ENCODE data around the gene CAMK2B. TPM values are rescaled to one million over a fixed set of nuclear protein-coding genes. Genes with fewer than 3 reads are reported as not detected.
A peak's percentile ranks its signal among the peaks of the same experiment; 100 is the strongest.

Gene CAMK2B
- total and polyA plus RNA-seq, 5 donors from 2014 or later, result not detected

DNA sequence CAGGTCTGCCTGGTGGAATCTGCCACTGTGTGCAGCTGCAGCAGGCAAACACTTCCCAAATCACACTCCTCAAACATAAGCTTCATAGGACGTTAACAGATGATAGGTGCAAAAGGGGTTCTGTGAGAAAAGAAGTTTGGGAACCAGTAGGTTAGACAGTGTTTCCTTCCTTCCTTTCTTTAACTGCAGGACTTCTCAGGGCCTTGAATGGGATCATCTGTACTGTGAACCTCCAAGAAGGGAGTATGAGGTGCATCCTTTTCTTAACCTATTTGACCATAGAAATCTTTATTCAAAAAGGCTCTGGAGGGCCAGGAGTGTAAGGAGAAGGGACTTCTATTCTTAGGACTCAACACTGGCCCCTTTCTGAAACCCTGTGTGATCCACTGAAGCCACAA is 33.0 kb downstream of the CAMK2B start:
- Histone ChIP-seq H3K27me3 (ENCODE audit: control insufficient read depth, insufficient read depth, low read length) (peaks cover 5% of the 10 kb centered on the region), H3K4me1 (ENCODE audit: control insufficient read depth, insufficient read depth, low read length, poor library complexity, severe bottlenecking) (no peaks in the 10 kb centered on the region), H3K36me3 (ENCODE audit: control insufficient read depth, insufficient read depth, low read length) (no peaks in the 10 kb centered on the region), H3K4me3 (ENCODE audit: low read depth, low read length) (no peak overlapping the region), H3K9me3 (ENCODE audit: control insufficient read depth in 2 of 2, low read length in 2 of 2) (no peaks in the 10 kb centered on the region), H3K27ac (ENCODE audit: insufficient read depth, low read length, poor library complexity, severe bottlenecking) (no peak overlapping the region)
- Mint-ChIP-seq H3K27ac (peak overlapping the region in 1 of 3 donors; percentile 12), H3K4me3 (no peak overlapping the region), H3K4me1 (peaks cover 0 to 2% (median 0%) of the 10 kb centered on the region in 4 donors), H3K9me3 (peaks cover 0 to 5% (median 0%) of the 10 kb centered on the region in 7 donors), H3K27me3 (peaks cover 54% of the 10 kb centered on the region), H3K36me3 (no peaks in the 10 kb centered on the region)
- DNase-seq (no peak), ATAC-seq (ENCODE audit: low read depth in 2 of 2) (no peak)

DNA sequence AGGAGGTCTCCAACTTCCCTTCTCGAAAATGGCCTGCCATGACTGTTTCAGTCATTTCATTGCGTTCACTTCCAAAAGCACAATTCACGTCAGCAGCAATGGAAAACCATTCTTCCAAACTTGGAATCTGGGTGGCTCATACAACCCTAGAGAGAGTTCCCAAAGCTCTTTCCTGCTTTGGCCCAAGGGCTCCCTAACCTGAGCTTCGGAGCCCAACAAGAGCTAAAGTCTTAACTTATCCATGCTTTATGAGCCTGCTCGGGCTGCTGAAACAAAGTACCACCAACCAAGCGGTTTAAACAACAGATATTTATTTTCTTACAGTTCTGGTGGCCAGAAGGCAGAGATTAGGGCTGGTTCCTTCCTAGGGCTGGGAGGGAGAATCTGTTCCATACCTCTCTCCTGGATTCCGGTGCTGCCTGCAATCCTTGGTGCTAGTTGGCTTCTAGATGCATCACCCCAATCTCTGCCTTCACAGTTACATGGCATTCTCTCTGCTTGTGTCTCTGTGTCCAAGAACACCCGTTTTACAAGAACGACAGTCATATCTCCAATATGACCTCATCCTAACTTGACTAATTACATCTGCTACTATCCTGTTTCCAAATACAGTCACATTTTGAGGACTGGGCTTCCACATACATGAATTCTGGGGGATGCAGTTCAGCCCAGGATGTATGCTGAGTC is 33.5 kb downstream of the CAMK2B start:
- no peak for ATAC-seq (ENCODE audit: low read depth in 2 of 2)
- peaks cover 0 to 4% (median 0%) of the 10 kb centered on the region in 7 donors for H3K9me3 Mint-ChIP-seq
- H3K36me3 ChIP-seq (ENCODE audit: control insufficient read depth, insufficient read depth, low read length), result no peaks in the 10 kb centered on the region
- peaks cover 0 to 2% (median 0%) of the 10 kb centered on the region in 4 donors for H3K4me1 Mint-ChIP-seq
- peaks cover 49% of the 10 kb centered on the region for H3K27me3 Mint-ChIP-seq
- no peaks in the 10 kb centered on the region for H3K9me3 ChIP-seq (ENCODE audit: control insufficient read depth in 2 of 2, low read length in 2 of 2)
- H3K4me3 Mint-ChIP-seq, result no peak overlapping the region
- H3K27ac ChIP-seq (ENCODE audit: insufficient read depth, low read length, poor library complexity, severe bottlenecking), result no peak overlapping the region
- H3K27ac Mint-ChIP-seq, result peak overlapping the region in 1 of 3 donors; percentile 12
- no peak for DNase-seq
- no peak overlapping the region for H3K4me3 ChIP-seq (ENCODE audit: low read depth, low read length)
- H3K4me1 ChIP-seq (ENCODE audit: control insufficient read depth, insufficient read depth, low read length, poor library complexity, severe bottlenecking), result no peaks in the 10 kb centered on the region
- no peaks in the 10 kb centered on the region for H3K36me3 Mint-ChIP-seq
- peaks cover 5% of the 10 kb centered on the region for H3K27me3 ChIP-seq (ENCODE audit: control insufficient read depth, insufficient read depth, low read length)

DNA sequence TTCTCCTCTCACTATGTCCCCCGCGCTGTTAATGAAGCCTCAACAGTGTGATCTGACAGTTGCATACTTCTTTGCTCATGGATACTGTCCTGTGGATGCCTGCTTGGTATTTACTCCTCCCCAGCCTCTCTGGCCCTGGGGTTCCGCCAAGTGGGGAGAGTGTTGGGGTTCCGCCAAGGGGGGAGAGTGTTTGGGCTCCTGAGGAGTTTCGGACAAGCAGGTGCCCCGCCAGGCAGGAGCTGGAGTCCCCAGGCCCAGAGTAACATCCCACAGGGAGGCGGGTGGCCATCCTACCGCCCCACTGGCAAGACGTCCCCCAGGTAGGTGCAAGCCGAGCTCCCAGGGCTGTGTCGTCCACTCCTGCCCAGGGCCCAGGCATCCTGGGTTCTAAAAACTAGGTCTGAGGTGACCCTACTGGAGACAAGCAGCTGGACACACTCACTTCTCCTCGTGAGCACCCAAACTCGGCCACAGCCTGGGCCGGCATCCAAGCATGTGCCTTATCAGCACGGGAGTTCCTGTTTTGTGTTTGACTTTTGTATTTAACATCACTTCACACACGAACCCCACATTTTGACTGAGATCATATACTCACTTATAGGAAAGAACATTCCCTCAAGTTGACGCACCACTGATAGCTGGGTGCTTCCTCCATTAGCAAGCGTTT is 34.2 kb downstream of the CAMK2B start:
- no peaks in the 10 kb centered on the region for H3K9me3 ChIP-seq (ENCODE audit: control insufficient read depth in 2 of 2, low read length in 2 of 2)
- H3K4me3 Mint-ChIP-seq, result no peak overlapping the region
- DNase-seq, result no peak
- peaks cover 0 to 2% (median 0%) of the 10 kb centered on the region in 4 donors for H3K4me1 Mint-ChIP-seq
- H3K9me3 Mint-ChIP-seq, result peaks cover 0 to 4% (median 0%) of the 10 kb centered on the region in 7 donors
- no peaks in the 10 kb centered on the region for H3K36me3 ChIP-seq (ENCODE audit: control insufficient read depth, insufficient read depth, low read length)
- H3K4me3 ChIP-seq (ENCODE audit: low read depth, low read length), result no peak overlapping the region
- H3K36me3 Mint-ChIP-seq, result no peaks in the 10 kb centered on the region
- peaks cover 42% of the 10 kb centered on the region for H3K27me3 Mint-ChIP-seq
- no peak for ATAC-seq (ENCODE audit: low read depth in 2 of 2)
- H3K27ac ChIP-seq (ENCODE audit: insufficient read depth, low read length, poor library complexity, severe bottlenecking), result no peak overlapping the region
- no peak overlapping the region for H3K27ac Mint-ChIP-seq
- no peaks in the 10 kb centered on the region for H3K4me1 ChIP-seq (ENCODE audit: control insufficient read depth, insufficient read depth, low read length, poor library complexity, severe bottlenecking)
- H3K27me3 ChIP-seq (ENCODE audit: control insufficient read depth, insufficient read depth, low read length), result peaks cover 5% of the 10 kb centered on the region

DNA sequence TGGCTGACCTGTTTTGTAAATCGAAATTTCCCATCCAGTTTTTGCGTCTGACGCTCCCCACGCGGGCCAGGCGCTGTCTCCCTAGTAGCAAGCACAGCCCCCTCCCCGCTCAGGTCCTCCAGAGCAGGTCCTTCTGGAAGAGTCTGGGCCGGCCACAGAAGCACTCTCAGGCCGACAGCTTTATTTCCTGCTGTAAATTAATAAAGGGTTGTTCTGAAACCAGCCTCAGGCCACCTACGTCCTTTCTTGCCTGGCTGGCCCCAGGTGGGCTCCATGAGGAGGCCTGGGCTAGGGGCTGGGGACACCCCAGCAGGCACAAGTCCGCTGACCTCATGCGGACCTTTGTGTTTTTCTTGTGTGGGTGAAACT is 35.2 kb downstream of the CAMK2B start:
- DNase-seq, result no peak
- H3K36me3 ChIP-seq (ENCODE audit: control insufficient read depth, insufficient read depth, low read length), result no peaks in the 10 kb centered on the region
- Mint-ChIP-seq H3K36me3 (no peaks in the 10 kb centered on the region), H3K4me1 (peaks cover 0 to 2% (median 0%) of the 10 kb centered on the region in 4 donors), H3K27me3 (peaks cover 32% of the 10 kb centered on the region), H3K9me3 (no peaks in the 10 kb centered on the region), H3K4me3 (no peak overlapping the region), H3K27ac (no peak overlapping the region)
- no peak overlapping the region for H3K27ac ChIP-seq (ENCODE audit: insufficient read depth, low read length, poor library complexity, severe bottlenecking)
- peaks cover 2% of the 10 kb centered on the region for H3K27me3 ChIP-seq (ENCODE audit: control insufficient read depth, insufficient read depth, low read length)
- H3K4me1 ChIP-seq (ENCODE audit: control insufficient read depth, insufficient read depth, low read length, poor library complexity, severe bottlenecking), result no peaks in the 10 kb centered on the region
- no peaks in the 10 kb centered on the region for H3K9me3 ChIP-seq (ENCODE audit: control insufficient read depth in 2 of 2, low read length in 2 of 2)
- no peak for ATAC-seq (ENCODE audit: low read depth in 2 of 2)
- H3K4me3 ChIP-seq (ENCODE audit: low read depth, low read length), result no peak overlapping the region

DNA sequence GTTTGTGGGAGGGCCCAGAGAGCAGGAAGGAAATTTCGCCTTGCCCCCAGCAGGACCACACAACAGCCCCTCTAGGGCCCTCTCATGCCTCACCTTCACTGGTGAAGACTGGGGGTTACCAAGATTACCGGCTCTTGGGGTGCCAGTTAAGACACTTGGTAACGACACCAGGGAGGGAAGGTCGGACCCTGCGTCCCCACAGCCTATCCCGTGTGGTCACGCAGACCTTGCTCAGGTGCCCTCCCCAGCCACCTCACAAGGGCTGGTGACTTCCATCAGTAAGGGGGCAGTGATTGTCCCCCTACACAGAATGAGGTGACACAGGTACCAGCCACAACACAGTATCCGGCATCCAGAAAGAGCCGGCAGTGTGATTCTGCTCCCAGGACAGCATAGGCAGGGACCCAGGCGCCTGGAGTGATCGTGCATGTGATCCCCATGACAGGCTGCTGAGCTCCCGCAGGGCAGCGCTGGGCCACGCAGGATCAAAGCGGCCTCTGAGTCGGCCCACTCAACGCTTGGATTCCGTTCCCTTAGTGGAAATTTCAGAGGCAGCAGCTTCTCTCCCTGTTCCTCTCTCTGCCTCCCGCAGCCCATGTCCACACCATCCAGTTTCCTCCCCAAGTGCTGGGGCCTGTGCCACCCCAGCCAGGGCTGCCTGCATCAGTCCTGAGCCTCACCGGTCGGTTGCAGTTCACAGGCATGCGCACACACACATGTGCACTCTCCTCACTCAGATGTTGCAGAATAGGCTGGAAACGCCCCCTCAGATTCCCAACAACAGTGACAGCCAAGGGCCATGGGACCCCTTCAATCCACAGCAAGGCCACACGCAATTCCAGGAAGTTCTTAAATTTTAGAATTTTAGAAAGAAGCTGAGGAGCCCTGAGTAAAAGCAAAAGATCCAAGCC is 35.8 kb downstream of the CAMK2B start:
- Histone ChIP-seq H3K4me3 (ENCODE audit: low read depth, low read length) (no peak overlapping the region), H3K27me3 (ENCODE audit: control insufficient read depth, insufficient read depth, low read length) (peaks cover 2% of the 10 kb centered on the region), H3K27ac (ENCODE audit: insufficient read depth, low read length, poor library complexity, severe bottlenecking) (no peak overlapping the region), H3K4me1 (ENCODE audit: control insufficient read depth, insufficient read depth, low read length, poor library complexity, severe bottlenecking) (no peaks in the 10 kb centered on the region), H3K36me3 (ENCODE audit: control insufficient read depth, insufficient read depth, low read length) (no peaks in the 10 kb centered on the region), H3K9me3 (ENCODE audit: control insufficient read depth in 2 of 2, low read length in 2 of 2) (no peaks in the 10 kb centered on the region)
- Mint-ChIP-seq H3K9me3 (no peaks in the 10 kb centered on the region), H3K27ac (no peak overlapping the region), H3K4me3 (no peak overlapping the region), H3K27me3 (peaks cover 26% of the 10 kb centered on the region), H3K4me1 (peaks cover 0 to 2% (median 0%) of the 10 kb centered on the region in 4 donors), H3K36me3 (no peaks in the 10 kb centered on the region)
- ATAC-seq (ENCODE audit: low read depth in 2 of 2), result no peak
- no peak for DNase-seq

DNA sequence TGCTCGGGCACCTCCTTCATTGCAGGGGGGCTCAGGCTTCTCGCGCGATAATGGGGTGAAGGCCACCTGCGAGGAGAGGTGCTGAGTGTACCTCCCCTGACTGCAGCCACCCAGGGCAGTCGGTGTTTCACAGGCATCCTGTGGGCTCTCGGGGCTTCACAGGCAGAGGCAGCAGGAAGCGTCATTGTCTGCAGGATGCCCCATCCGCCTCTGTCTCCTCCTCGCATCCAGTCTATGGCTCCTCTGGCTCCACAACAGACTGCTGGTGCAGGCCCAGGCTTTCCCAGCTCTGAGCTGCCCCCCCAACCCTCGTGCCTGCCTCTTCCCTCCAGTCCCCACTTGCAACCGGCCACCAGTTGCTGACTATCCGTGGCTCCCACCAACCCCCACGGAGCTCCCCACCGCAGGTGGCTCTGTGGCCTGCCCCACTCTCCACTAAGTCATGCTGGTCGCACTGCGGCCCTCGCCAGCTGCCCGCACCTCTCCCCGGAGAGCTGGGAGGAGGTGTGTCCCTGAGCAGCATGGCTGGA is 36.5 kb downstream of the CAMK2B start:
- Mint-ChIP-seq H3K4me3 (no peak overlapping the region), H3K36me3 (no peaks in the 10 kb centered on the region), H3K27me3 (peaks cover 23% of the 10 kb centered on the region), H3K4me1 (peaks cover 0 to 4% (median 0%) of the 10 kb centered on the region in 4 donors), H3K27ac (no peak overlapping the region), H3K9me3 (no peaks in the 10 kb centered on the region)
- Histone ChIP-seq H3K9me3 (ENCODE audit: control insufficient read depth in 2 of 2, low read length in 2 of 2) (no peaks in the 10 kb centered on the region), H3K27me3 (ENCODE audit: control insufficient read depth, insufficient read depth, low read length) (peaks cover 2% of the 10 kb centered on the region), H3K4me3 (ENCODE audit: low read depth, low read length) (no peak overlapping the region), H3K4me1 (ENCODE audit: control insufficient read depth, insufficient read depth, low read length, poor library complexity, severe bottlenecking) (no peaks in the 10 kb centered on the region), H3K36me3 (ENCODE audit: control insufficient read depth, insufficient read depth, low read length) (no peaks in the 10 kb centered on the region), H3K27ac (ENCODE audit: insufficient read depth, low read length, poor library complexity, severe bottlenecking) (no peak overlapping the region)
- ATAC-seq (ENCODE audit: low read depth in 2 of 2) (no peak), DNase-seq (no peak)

DNA sequence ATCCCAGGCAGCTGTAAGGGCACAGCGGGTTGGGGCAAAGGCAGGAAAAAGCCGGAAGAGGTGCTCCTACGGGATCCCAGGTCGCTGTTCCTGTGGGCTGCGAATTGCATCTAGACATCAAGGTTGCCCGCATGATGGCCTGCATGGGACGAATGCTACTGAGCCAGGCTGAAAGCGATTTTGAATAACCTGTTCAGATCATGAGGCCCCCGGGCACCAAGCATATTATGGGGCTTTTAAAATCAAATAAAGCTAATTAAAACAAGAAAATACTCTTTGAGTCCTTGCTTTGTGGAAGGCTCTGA is 37.1 kb downstream of the CAMK2B start:
- no peak overlapping the region for H3K4me3 Mint-ChIP-seq
- ATAC-seq (ENCODE audit: low read depth in 2 of 2), result no peak
- H3K27ac Mint-ChIP-seq, result no peak overlapping the region

More for the DNA sequence above, 37.1 kb downstream of the CAMK2B start:
- no peaks in the 10 kb centered on the region for H3K36me3 Mint-ChIP-seq
- no peaks in the 10 kb centered on the region for H3K9me3 Mint-ChIP-seq
- no peak for DNase-seq
- Histone ChIP-seq H3K27me3 (ENCODE audit: control insufficient read depth, insufficient read depth, low read length) (peaks cover 2% of the 10 kb centered on the region), H3K4me1 (ENCODE audit: control insufficient read depth, insufficient read depth, low read length, poor library complexity, severe bottlenecking) (no peaks in the 10 kb centered on the region), H3K9me3 (ENCODE audit: control insufficient read depth in 2 of 2, low read length in 2 of 2) (no peaks in the 10 kb centered on the region), H3K27ac (ENCODE audit: insufficient read depth, low read length, poor library complexity, severe bottlenecking) (no peak overlapping the region), H3K36me3 (ENCODE audit: control insufficient read depth, insufficient read depth, low read length) (no peaks in the 10 kb centered on the region), H3K4me3 (ENCODE audit: low read depth, low read length) (no peak overlapping the region)
- H3K27me3 Mint-ChIP-seq, result peaks cover 19% of the 10 kb centered on the region
- peaks cover 0 to 4% (median 0%) of the 10 kb centered on the region in 4 donors for H3K4me1 Mint-ChIP-seq

All from CD4-positive, CD25-positive, alpha-beta regulatory T cell (primary cell).